ENCODE data around the gene FPR3. TPM values are rescaled to one million over a fixed set of nuclear protein-coding genes. Genes with fewer than 3 reads are reported as not detected.

FPR3 gene
- polyA plus RNA-seq, 1 donor from 2014 or later, result not detected

- peaks cover 35% of the 10 kb centered on the region for H3K36me3 ChIP-seq (ENCODE audit: insufficient read depth, low read length)
- no peak overlapping the region for H2AFZ ChIP-seq (ENCODE audit: low read depth, low read length)
- no peaks in the 10 kb centered on the region for H3K9me2 ChIP-seq (ENCODE audit: insufficient read depth, low read length)
- peaks cover 15% of the 10 kb centered on the region for H3K9me3 ChIP-seq (ENCODE audit: low read length)
- no peak overlapping the region for H3K4me2 ChIP-seq (ENCODE audit: low read length)
- no peak overlapping the region for H3K9ac ChIP-seq (ENCODE audit: low read length)
- H4K20me1 ChIP-seq (ENCODE audit: insufficient read depth), result no peaks in the 10 kb centered on the region
- H3K4me3 ChIP-seq (ENCODE audit: low read length), result no peak overlapping the region
- no peak overlapping the region for H3K27ac ChIP-seq (ENCODE audit: low read length)
- no peak for TF ChIP-seq POLR2AphosphoS5 (IDR thresholded peaks at IDR 0.05)
- H3K79me2 ChIP-seq (replicated peaks; ENCODE audit: insufficient read depth, low read length), result no peaks in the 10 kb centered on the region
- no peaks in the 10 kb centered on the region for H3F3A ChIP-seq (ENCODE audit: insufficient read depth, low read length, poor library complexity, severe bottlenecking)
- no peaks in the 10 kb centered on the region for H3K27me3 ChIP-seq (ENCODE audit: insufficient read depth, low read depth, low read length)
Observed at GRCh38 chr19:51873097-51873496, 78.1 kb downstream of the FPR3 start.

Other genes with a start within 250 kb of the FPR3 start
- 10.9 and 20.6 TPM in 2 replicates for gene ZNF175, start 223.9 kb upstream of the FPR3 start, polyA plus RNA-seq
- gene SIGLEC5, start 164.8 kb upstream of the FPR3 start, polyA plus RNA-seq, result not detected in 2 replicates
- not detected in 2 replicates for gene SIGLEC14, start 148.3 kb upstream of the FPR3 start, polyA plus RNA-seq
- gene SPACA6, start 101.8 kb upstream of the FPR3 start, polyA plus RNA-seq, result 5.2 and 11.6 TPM in 2 replicates
- gene HAS1, start 71.2 kb upstream of the FPR3 start, polyA plus RNA-seq, result 0.30 TPM in 1 of 2 replicates, not detected in the other
- not detected in 2 replicates for gene FPR1, start 43.3 kb upstream of the FPR3 start, polyA plus RNA-seq
- gene FPR2, start 34.0 kb upstream of the FPR3 start, polyA plus RNA-seq, result not detected in 2 replicates
- 44.0 and 54.1 TPM in 2 replicates for gene ZNF577, start 92.8 kb downstream of the FPR3 start, polyA plus RNA-seq
- gene ZNF649, start 109.9 kb downstream of the FPR3 start, polyA plus RNA-seq, result 19.8 and 23.8 TPM in 2 replicates
- 9.0 and 10.9 TPM in 2 replicates for gene ZNF613, start 132.3 kb downstream of the FPR3 start, polyA plus RNA-seq
- 7.9 and 14.8 TPM in 2 replicates for gene ZNF350, start 191.7 kb downstream of the FPR3 start, polyA plus RNA-seq
- gene ZNF615, start 213.1 kb downstream of the FPR3 start, polyA plus RNA-seq, result 13.6 and 16.3 TPM in 2 replicates
- 15.8 and 17.8 TPM in 2 replicates for gene ZNF614, start 233.2 kb downstream of the FPR3 start, polyA plus RNA-seq

Data from neural cell (in vitro differentiated cells).